Naive thymus-derived CD4-positive, alpha-beta T cell (primary cell): ENCODE data around the gene SPATA17. TPM values are rescaled to one million over a fixed set of nuclear protein-coding genes. Genes with fewer than 3 reads are reported as not detected.
A peak's percentile ranks its signal among the peaks of the same experiment; 100 is the strongest.

Experiments used
- ATAC-seq: fragments of 150-1000 bp; cut with Tn5 transposase; 2 replicates; pipeline ENCODE4 v1.10.0; 2021; ENCODE audit warnings: mild to moderate bottlenecking, moderate library complexity
- CTCF ChIA-PET: fragments of 350-600 bp; sonication (Branson Sonifier 250); formaldehyde crosslinking; loops from one replicate; lab custom pipeline; 2021; ENCODE audit warnings: antibody characterized with exemption; lab: Charles Lee
- POLR2A ChIA-PET: fragments of 350-600 bp; sonication (Branson Sonifier 250); formaldehyde crosslinking; loops from one replicate; lab custom pipeline; 2021; ENCODE audit warnings: antibody characterized with exemption, inconsistent platforms; lab: Charles Lee
- DNase-seq, 9 donors: peaks; one replicate each; pipeline versions ENCODE4 v3.0.0 to v3.0.0-alpha.2; 2020 to 2022; ENCODE audit warnings: mixed read lengths in 1 of 9
- H3K27ac ChIP-seq: one replicate; pipeline ENCODE4 v1.7.0; 2013; ENCODE audit warnings: mild to moderate bottlenecking, low read depth, low read length, moderate library complexity
- H3K27me3 ChIP-seq, 2 donors: one replicate each; pipeline ENCODE4 v1.7.0; 2013; ENCODE audit warnings: low read length in 2 of 2, mild to moderate bottlenecking in 2 of 2, moderate library complexity in 2 of 2; ENCODE audit not compliant: control insufficient read depth in 2 of 2, insufficient read depth in 2 of 2
- H3K36me3 ChIP-seq, 3 experiments: 1 replicate in 2 of 3; 2 replicates in 1 of 3; pipeline ENCODE4 v1.7.0; 2013; ENCODE audit warnings: low read length in 3 of 3, mild to moderate bottlenecking in 3 of 3, moderate library complexity in 1 of 3; ENCODE audit not compliant: insufficient read depth in 3 of 3, control insufficient read depth in 2 of 3
- H3K4me1 ChIP-seq, 2 donors: one replicate each; pipeline ENCODE4 v1.7.0; 2013; ENCODE audit warnings: low read length in 2 of 2, mild to moderate bottlenecking in 2 of 2, moderate library complexity in 1 of 2; ENCODE audit not compliant: control insufficient read depth in 2 of 2, insufficient read depth in 2 of 2
- H3K4me3 ChIP-seq: 2 replicates; pipeline ENCODE4 v1.7.0; 2013; ENCODE audit warnings: mild to moderate bottlenecking, low read length
- H3K9me3 ChIP-seq, 3 experiments: 1 replicate in 2 of 3; 2 replicates in 1 of 3; pipeline ENCODE4 v1.7.0; 2013; ENCODE audit warnings: low read length in 3 of 3; ENCODE audit not compliant: control insufficient read depth in 2 of 3
- H3K27ac Mint-ChIP-seq, 9 donors: one replicate each; pipeline ENCODE4 v1.8.0; 2020 to 2022; ENCODE audit warnings: mixed read lengths in 9 of 9, mild to moderate bottlenecking in 8 of 9, moderate library complexity in 5 of 9, inconsistent platforms in 2 of 9
- H3K27me3 Mint-ChIP-seq, 5 donors: one replicate each; pipeline ENCODE4 v1.8.0; 2021 to 2022; ENCODE audit warnings: mixed read lengths in 5 of 5, mild to moderate bottlenecking in 1 of 5
- H3K36me3 Mint-ChIP-seq, 5 donors: one replicate each; pipeline ENCODE4 v1.8.0; 2020 to 2022; ENCODE audit warnings: mixed read lengths in 5 of 5, mild to moderate bottlenecking in 3 of 5, inconsistent platforms in 1 of 5
- H3K4me1 Mint-ChIP-seq, 7 donors: one replicate each; pipeline ENCODE4 v1.8.0; 2020 to 2022; ENCODE audit warnings: mixed read lengths in 7 of 7, mild to moderate bottlenecking in 3 of 7, inconsistent platforms in 1 of 7
- H3K4me3 Mint-ChIP-seq, 10 donors: one replicate each; pipeline ENCODE4 v1.8.0; 2020 to 2022; ENCODE audit warnings: mild to moderate bottlenecking in 10 of 10, mixed read lengths in 10 of 10, moderate library complexity in 6 of 10, inconsistent platforms in 2 of 10
- H3K9me3 Mint-ChIP-seq, 11 donors: one replicate each; pipeline ENCODE4 v1.8.0; 2020 to 2022; ENCODE audit warnings: mixed read lengths in 11 of 11, mild to moderate bottlenecking in 4 of 11, inconsistent platforms in 1 of 11, moderate library complexity in 1 of 11
- intact Hi-C, 2 donors: fragments of 100-400 bp; cut with micrococcal nuclease; formaldehyde crosslinking; loops; one replicate each; pipeline ENCODE4 v1.15.1; 2023
- polyA plus RNA-seq, 2 donors: library from polyadenylated mRNA; unstranded; fragments of 300-500 nt; fragmentation: Illumina TruSeq; gene quantifications; one replicate each; pipeline ENCODE4 v1.2.3, GENCODE V29; 2021
- total RNA-seq, 6 experiments: library from RNA in 5 of 6; stranded (reverse) in 5 of 6; gene quantifications; 1 replicate in 5 of 6; 2 replicates in 1 of 6; pipeline ENCODE4 v1.2.3 and lab custom pipeline; 2021 to 2026

Gene SPATA17
- total and polyA plus RNA-seq, 7 experiments from 2014 or later = not detected

DNA sequence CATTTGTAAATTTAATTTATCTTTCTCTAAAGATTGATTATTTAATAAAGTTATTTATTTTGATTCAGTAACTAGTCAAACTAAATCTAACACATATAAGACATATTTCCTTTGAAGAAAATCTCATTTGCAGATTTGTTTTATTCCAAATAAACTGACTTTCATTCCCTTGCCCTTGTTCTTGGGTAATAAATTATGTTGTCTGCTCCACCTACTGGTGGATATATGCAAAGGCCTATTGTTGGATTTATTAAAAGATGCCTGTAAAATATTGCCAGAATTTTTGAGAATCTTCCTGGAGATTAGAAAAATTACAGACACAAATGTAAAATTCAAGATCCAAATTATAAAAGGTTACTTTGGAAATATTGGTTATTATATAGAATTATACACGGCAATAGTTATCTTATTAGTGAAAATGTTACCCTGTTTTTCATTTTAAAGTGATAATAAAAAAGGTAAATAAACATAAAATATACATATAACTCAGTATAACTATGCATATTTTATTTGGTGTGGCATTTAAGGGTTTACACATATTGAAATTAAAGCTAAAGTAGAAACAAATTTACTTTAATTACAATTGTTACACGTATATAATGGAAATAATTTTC, 116.1 kb downstream of the SPATA17 start:
- H3K27ac ChIP-seq = no peak overlapping the region
- H3K36me3 ChIP-seq = no peaks in the 10 kb centered on the region
- POLR2A ChIA-PET = no interaction called here
- CTCF ChIA-PET = no interaction called here
- no peak overlapping the region for H3K4me3 ChIP-seq
- no peaks in the 10 kb centered on the region for H3K9me3 ChIP-seq
- intact Hi-C loops = loop anchor here in 1 of 2 donors (5.0 kb wide), 1 partner anchor 315 kb away; no protein-coding TSS in a partner anchor
- Mint-ChIP-seq H3K9me3 (peaks cover 0 to 1% (median 0%) of the 10 kb centered on the region in 11 donors), H3K4me3 (no peak overlapping the region), H3K36me3 (no peaks in the 10 kb centered on the region), H3K27ac (no peak overlapping the region), H3K27me3 (no peaks in the 10 kb centered on the region), H3K4me1 (no peaks in the 10 kb centered on the region)
- H3K4me1 ChIP-seq = no peaks in the 10 kb centered on the region
- H3K27me3 ChIP-seq = no peaks in the 10 kb centered on the region
- ATAC-seq (no peak), DNase-seq (peak in 1 of 9 donors; percentile 4)

DNA sequence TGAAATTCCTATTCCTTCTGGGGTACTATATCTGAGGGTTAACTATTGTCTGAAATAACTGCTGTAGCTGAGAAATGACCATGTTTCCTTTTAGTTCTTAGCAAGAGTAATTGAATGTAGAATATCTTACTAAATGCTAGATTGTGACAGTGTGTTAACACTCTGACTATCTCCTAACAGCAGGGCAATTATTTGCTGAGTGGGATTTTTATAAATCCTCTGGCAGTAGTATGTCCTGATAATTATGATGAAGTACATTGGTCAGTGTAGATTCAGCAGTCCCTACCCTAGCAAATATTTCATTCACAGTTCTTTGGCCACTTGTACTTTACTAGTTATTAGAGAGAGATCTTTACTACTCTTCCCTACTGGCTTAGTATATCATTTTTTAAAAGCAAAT, 138.6 kb downstream of the SPATA17 start:
- Histone ChIP-seq H3K4me1 (no peaks in the 10 kb centered on the region), H3K27me3 (no peaks in the 10 kb centered on the region), H3K27ac (no peak overlapping the region), H3K4me3 (no peak overlapping the region), H3K36me3 (no peaks in the 10 kb centered on the region), H3K9me3 (no peaks in the 10 kb centered on the region)
- no peak overlapping the region for H3K27ac Mint-ChIP-seq
- H3K9me3 Mint-ChIP-seq = peaks cover 0 to 4% (median 0%) of the 10 kb centered on the region in 11 donors
- ATAC-seq = no peak
- no peak for DNase-seq
- POLR2A ChIA-PET = no interaction called here
- CTCF ChIA-PET = no interaction called here
- no peaks in the 10 kb centered on the region for H3K36me3 Mint-ChIP-seq
- no peaks in the 10 kb centered on the region for H3K27me3 Mint-ChIP-seq
- intact Hi-C loops = no loop called here
- no peak overlapping the region for H3K4me3 Mint-ChIP-seq
- H3K4me1 Mint-ChIP-seq = no peaks in the 10 kb centered on the region

- no peaks in the 10 kb centered on the region for H3K36me3 ChIP-seq
- no peak for DNase-seq
- no peak overlapping the region for H3K4me3 ChIP-seq
- Mint-ChIP-seq H3K4me3 (no peak overlapping the region), H3K36me3 (no peaks in the 10 kb centered on the region), H3K4me1 (no peaks in the 10 kb centered on the region), H3K9me3 (peaks cover 0 to 4% (median 0%) of the 10 kb centered on the region in 11 donors), H3K27ac (no peak overlapping the region), H3K27me3 (no peaks in the 10 kb centered on the region)
- no peaks in the 10 kb centered on the region for H3K4me1 ChIP-seq
- H3K9me3 ChIP-seq = no peaks in the 10 kb centered on the region
- ATAC-seq = no peak
- no peak overlapping the region for H3K27ac ChIP-seq
- ChIA-PET POLR2A (no interaction called here), CTCF (no interaction called here)
- H3K27me3 ChIP-seq = no peaks in the 10 kb centered on the region
- intact Hi-C loops = no loop called here
Observed at GRCh38 chr1:217770918-217771317, 139.8 kb downstream of the SPATA17 start.

DNA sequence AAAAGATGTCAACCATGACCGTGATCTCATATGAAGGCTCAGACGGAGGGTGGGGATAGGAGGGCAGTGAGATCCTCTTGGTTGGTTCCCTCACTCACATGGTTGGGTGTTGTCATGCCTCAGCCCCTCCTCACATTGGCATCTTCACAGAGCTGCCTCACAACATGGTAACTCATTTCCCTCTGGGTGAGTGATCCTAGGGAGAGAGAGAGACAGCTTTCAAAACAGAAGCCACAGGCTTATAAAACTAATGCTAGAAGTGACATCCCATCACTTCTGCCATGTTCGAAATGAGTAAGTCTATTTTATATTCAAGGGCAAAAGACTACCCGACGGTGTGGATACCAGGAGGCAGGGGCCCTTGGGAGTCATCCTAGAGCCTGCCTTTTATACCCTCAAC, 145.5 kb downstream of the SPATA17 start:
- Mint-ChIP-seq H3K27me3 (peaks cover 0 to 6% (median 0%) of the 10 kb centered on the region in 5 donors), H3K27ac (no peak overlapping the region), H3K4me3 (no peak overlapping the region), H3K36me3 (no peaks in the 10 kb centered on the region), H3K4me1 (no peaks in the 10 kb centered on the region), H3K9me3 (peaks cover 0 to 2% (median 0%) of the 10 kb centered on the region in 11 donors)
- DNase-seq = no peak
- POLR2A ChIA-PET = no interaction called here
- no peak overlapping the region for H3K27ac ChIP-seq
- CTCF ChIA-PET = no interaction called here
- H3K36me3 ChIP-seq = no peaks in the 10 kb centered on the region
- H3K4me1 ChIP-seq = no peaks in the 10 kb centered on the region
- no peak overlapping the region for H3K4me3 ChIP-seq
- intact Hi-C loops = no loop called here
- H3K9me3 ChIP-seq = no peaks in the 10 kb centered on the region
- ATAC-seq = no peak
- H3K27me3 ChIP-seq = no peaks in the 10 kb centered on the region

DNA sequence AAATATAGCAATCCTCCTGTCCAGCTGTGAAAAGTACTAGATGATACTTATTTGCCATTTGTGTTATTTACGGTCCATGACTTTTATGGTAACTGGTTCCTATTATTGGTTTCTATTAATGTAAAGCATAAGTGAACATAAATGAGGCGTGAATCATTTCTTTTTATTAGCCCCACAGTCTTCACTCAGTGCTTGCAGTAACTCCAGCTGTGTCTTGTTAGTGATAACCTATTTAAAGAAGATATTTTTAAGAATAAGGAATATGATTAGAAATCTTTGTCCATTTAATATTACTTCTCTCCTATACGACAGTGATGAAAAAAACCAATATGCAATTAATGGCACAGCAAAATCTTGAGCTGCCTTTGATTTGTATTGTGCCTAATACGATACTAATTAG, 149.9 kb downstream of the SPATA17 start:
- intact Hi-C loops = no loop called here
- DNase-seq = no peak
- H3K9me3 ChIP-seq = no peaks in the 10 kb centered on the region
- H3K4me3 ChIP-seq = no peak overlapping the region
- H3K36me3 Mint-ChIP-seq = no peaks in the 10 kb centered on the region
- H3K4me1 ChIP-seq = no peaks in the 10 kb centered on the region
- H3K4me3 Mint-ChIP-seq = no peak overlapping the region
- H3K4me1 Mint-ChIP-seq = no peaks in the 10 kb centered on the region
- H3K9me3 Mint-ChIP-seq = peaks cover 0 to 6% (median 0%) of the 10 kb centered on the region in 11 donors
- H3K27me3 ChIP-seq = no peaks in the 10 kb centered on the region
- no peaks in the 10 kb centered on the region for H3K36me3 ChIP-seq
- CTCF ChIA-PET = no interaction called here
- H3K27ac Mint-ChIP-seq = no peak overlapping the region
- ATAC-seq = no peak
- H3K27ac ChIP-seq = no peak overlapping the region
- POLR2A ChIA-PET = no interaction called here
- H3K27me3 Mint-ChIP-seq = peaks cover 0 to 6% (median 0%) of the 10 kb centered on the region in 5 donors

- Mint-ChIP-seq H3K9me3 (peaks cover 0 to 4% (median 2%) of the 10 kb centered on the region in 11 donors), H3K27ac (no peak overlapping the region), H3K36me3 (no peaks in the 10 kb centered on the region), H3K4me1 (no peaks in the 10 kb centered on the region), H3K4me3 (no peak overlapping the region), H3K27me3 (peaks cover 0 to 5% (median 0%) of the 10 kb centered on the region in 5 donors)
- no peak for ATAC-seq
- no peak for DNase-seq
- Histone ChIP-seq H3K4me3 (no peak overlapping the region), H3K4me1 (no peaks in the 10 kb centered on the region), H3K9me3 (no peaks in the 10 kb centered on the region), H3K27me3 (no peaks in the 10 kb centered on the region), H3K27ac (no peak overlapping the region), H3K36me3 (no peaks in the 10 kb centered on the region)
- ChIA-PET CTCF (no interaction called here), POLR2A (no interaction called here)
- intact Hi-C loops = no loop called here
Observed at GRCh38 chr1:217791091-217791490, 159.9 kb downstream of the SPATA17 start.

DNA sequence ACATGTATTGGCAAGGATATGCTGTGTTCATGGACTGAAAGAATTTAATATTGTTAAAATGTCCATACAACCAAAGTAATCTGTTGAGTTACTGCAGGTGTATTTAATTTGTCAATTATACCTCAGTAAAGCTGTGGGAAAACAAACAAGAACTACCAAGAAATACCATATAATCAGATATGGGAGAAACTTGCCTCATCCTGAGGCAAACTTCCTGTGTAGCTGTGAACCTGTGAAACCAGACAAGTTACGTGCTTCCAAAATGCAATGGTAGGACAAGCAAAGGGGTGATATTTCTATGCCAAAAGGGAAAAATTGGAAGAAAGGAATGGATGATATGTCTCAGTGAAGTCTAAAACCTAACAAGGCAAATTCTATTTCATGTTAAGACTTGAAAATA, 174.6 kb downstream of the SPATA17 start:
- no peak for DNase-seq
- intact Hi-C loops = no loop called here
- no peak overlapping the region for H3K27ac ChIP-seq
- peaks cover 0 to 10% (median 2%) of the 10 kb centered on the region in 11 donors for H3K9me3 Mint-ChIP-seq
- no peaks in the 10 kb centered on the region for H3K36me3 Mint-ChIP-seq
- ChIA-PET CTCF (no interaction called here), POLR2A (no interaction called here)
- no peak overlapping the region for H3K4me3 ChIP-seq
- no peaks in the 10 kb centered on the region for H3K9me3 ChIP-seq
- no peak overlapping the region for H3K4me3 Mint-ChIP-seq
- no peaks in the 10 kb centered on the region for H3K27me3 ChIP-seq
- no peaks in the 10 kb centered on the region for H3K27me3 Mint-ChIP-seq
- H3K4me1 Mint-ChIP-seq = no peaks in the 10 kb centered on the region
- no peaks in the 10 kb centered on the region for H3K4me1 ChIP-seq
- H3K36me3 ChIP-seq = no peaks in the 10 kb centered on the region
- no peak for ATAC-seq
- no peak overlapping the region for H3K27ac Mint-ChIP-seq
